ENCODE results near the gene NDUFA9. TPM values are rescaled to one million over a fixed set of nuclear protein-coding genes. Genes with fewer than 3 reads are reported as not detected.

The NDUFA9 gene
- 100 to 1,000 TPM; 106 to 114 (median 109) TPM for total RNA-seq
- 121 TPM for total RNA-seq (2013)

- WGBS (ENCODE audit: insufficient coverage), result 0% methylated on average over 39 of the region's 39 CpGs
- H3K9me3 Mint-ChIP-seq, result no peaks in the 10 kb centered on the region
- intact Hi-C loops (cut with micrococcal nuclease), result no loop called here
These were observed at the start of gene NDUFA9, which contains the start of gene AKAP3 for GRCh38 chr12:4648501-4649357. TSS of gene NDUFA9 (plus strand) at chr12:4649114. CDS start at chr12:4649127, 13 bp downstream. TSS of gene AKAP3 (minus strand) at chr12:4649051. CDS start at chr12:4638196, 10,855 bp downstream.

DNA sequence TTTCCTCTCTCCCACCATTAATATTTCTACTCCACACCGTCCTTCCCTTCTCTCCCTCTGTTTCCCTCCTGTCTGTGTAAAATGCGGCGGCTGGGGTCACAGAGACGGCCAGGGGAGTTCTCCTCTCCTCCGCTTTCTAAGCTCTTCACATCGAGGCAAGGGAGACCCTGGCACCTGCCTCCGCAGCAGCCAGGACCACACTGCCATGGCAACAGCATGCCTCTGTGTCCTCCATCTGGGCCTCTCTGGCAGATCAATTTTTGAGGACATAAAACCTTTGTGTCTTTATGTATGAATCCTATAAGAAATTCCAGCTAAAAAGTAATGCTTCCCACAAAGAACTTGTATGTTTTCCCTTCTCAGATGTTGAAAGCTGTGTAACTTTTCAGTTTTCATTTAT, 45.5 kb upstream of the NDUFA9 start:
- Mint-ChIP-seq H3K27ac (no peak overlapping the region), H3K27me3 (ENCODE audit: low read depth in 2 of 2) (peaks cover 14 to 19% of the 10 kb centered on the region in 2 donors), H3K4me1 (peaks cover 16 to 17% of the 10 kb centered on the region in 2 donors), H3K4me3 (no peak overlapping the region), H3K9me3 (no peaks in the 10 kb centered on the region), H3K36me3 (no peaks in the 10 kb centered on the region)
- H3K36me3 ChIP-seq (ENCODE audit: control insufficient read depth, insufficient read depth, low read length), result no peaks in the 10 kb centered on the region
- no peaks in the 10 kb centered on the region for H3K9me3 ChIP-seq (ENCODE audit: control insufficient read depth, insufficient read depth, low read length)
- intact Hi-C loops (cut with micrococcal nuclease), result no loop called here
- DNase-seq (no peak), ATAC-seq (no peak)
- no peak overlapping the region for H3K27ac ChIP-seq (ENCODE audit: low read length)
- no peak overlapping the region for H3K4me3 ChIP-seq (ENCODE audit: low read length)
- no peak for TF ChIP-seq CTCF (IDR thresholded peaks at IDR 0.05)
- H3K27me3 ChIP-seq (ENCODE audit: control insufficient read depth, insufficient read depth, low read length), result no peaks in the 10 kb centered on the region
- 79% methylated on average over 7 of the region's 7 CpGs for WGBS (ENCODE audit: insufficient coverage)
- no peaks in the 10 kb centered on the region for H3K4me1 ChIP-seq (ENCODE audit: control insufficient read depth, insufficient read depth, low read length)

More at GRCh38 chr12:4648501-4649357, at the start of gene NDUFA9, which contains the start of gene AKAP3:
- H3K4me1 ChIP-seq (ENCODE audit: control insufficient read depth, insufficient read depth, low read length), result peaks cover 7% of the 10 kb centered on the region
- H3K36me3 ChIP-seq (ENCODE audit: control insufficient read depth, insufficient read depth, low read length), result no peaks in the 10 kb centered on the region
- no peaks in the 10 kb centered on the region for H3K27me3 Mint-ChIP-seq (ENCODE audit: low read depth in 2 of 2)
- H3K36me3 Mint-ChIP-seq, result no peaks in the 10 kb centered on the region
- peak within 1 kb of the TSS; percentile 92 to 98 for H3K27ac Mint-ChIP-seq
- H3K9me3 ChIP-seq (ENCODE audit: control insufficient read depth, insufficient read depth, low read length), result no peaks in the 10 kb centered on the region
- DNase-seq (peak; percentile 70 to 89), ATAC-seq (peak; percentile 93 to 98 (median 96))
- no peaks in the 10 kb centered on the region for H3K27me3 ChIP-seq (ENCODE audit: control insufficient read depth, insufficient read depth, low read length)
- peaks cover 40 to 44% of the 10 kb centered on the region in 2 donors for H3K4me1 Mint-ChIP-seq
- H3K4me3 Mint-ChIP-seq, result peak within 1 kb of the TSS; percentile 95
- H3K27ac ChIP-seq (ENCODE audit: low read length), result peak within 1 kb of the TSS; percentile 71
- H3K4me3 ChIP-seq (ENCODE audit: low read length), result peak within 1 kb of the TSS; percentile 64
- no peak for TF ChIP-seq CTCF (IDR thresholded peaks at IDR 0.05)

DNA sequence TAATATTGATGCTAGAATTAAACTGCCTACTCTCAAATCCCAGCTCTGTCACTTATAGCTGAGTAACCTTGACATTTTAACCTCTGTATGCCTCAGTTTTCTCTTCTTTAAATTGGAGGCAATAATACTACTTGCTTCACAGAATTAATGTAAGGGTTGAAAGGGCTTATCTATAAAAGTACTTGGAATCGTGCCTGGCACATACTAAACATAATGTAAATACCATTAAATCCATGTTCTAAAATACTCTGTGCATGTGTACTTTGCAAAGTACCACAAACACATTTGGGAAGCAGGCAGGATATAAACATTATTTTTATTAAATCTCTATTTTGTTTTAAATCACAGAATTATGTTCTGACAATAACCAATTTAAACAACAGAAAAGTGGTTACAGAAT, 45.0 kb upstream of the NDUFA9 start:
- Histone ChIP-seq H3K4me3 (ENCODE audit: low read length) (no peak overlapping the region), H3K9me3 (ENCODE audit: control insufficient read depth, insufficient read depth, low read length) (no peaks in the 10 kb centered on the region), H3K4me1 (ENCODE audit: control insufficient read depth, insufficient read depth, low read length) (no peaks in the 10 kb centered on the region), H3K27me3 (ENCODE audit: control insufficient read depth, insufficient read depth, low read length) (no peaks in the 10 kb centered on the region), H3K36me3 (ENCODE audit: control insufficient read depth, insufficient read depth, low read length) (no peaks in the 10 kb centered on the region), H3K27ac (ENCODE audit: low read length) (no peak overlapping the region)
- DNase-seq (no peak), ATAC-seq (no peak)
- H3K27me3 Mint-ChIP-seq (ENCODE audit: low read depth in 2 of 2), result peaks cover 14 to 19% of the 10 kb centered on the region in 2 donors
- H3K4me3 Mint-ChIP-seq, result no peak overlapping the region
- no CpG with 5 or more reads among the region's 1 CpG for WGBS (ENCODE audit: insufficient coverage)
- H3K27ac Mint-ChIP-seq, result no peak overlapping the region
- intact Hi-C loops (cut with micrococcal nuclease), result no loop called here
- TF ChIP-seq CTCF (IDR thresholded peaks at IDR 0.05), result no peak
- peaks cover 16 to 17% of the 10 kb centered on the region in 2 donors for H3K4me1 Mint-ChIP-seq
- H3K9me3 Mint-ChIP-seq, result no peaks in the 10 kb centered on the region
- H3K36me3 Mint-ChIP-seq, result no peaks in the 10 kb centered on the region
